Activated naive CD8-positive, alpha-beta T cell treated with anti-CD3 and anti-CD28 coated beads, Interleukin-2, amount 50 U/mL, for 24 hours (primary cell): ENCODE results near the gene CASQ1.

Experiments used
- ATAC-seq: fragments of 150-1000 bp; cut with Tn5 transposase; one replicate; pipeline ENCODE4 v1.10.0; 2021
- DNase-seq: peaks from one replicate; pipeline ENCODE4 v3.0.0; 2021
- H3K27ac Mint-ChIP-seq: one replicate; pipeline ENCODE4 v1.8.0; 2021; ENCODE audit warnings: mild to moderate bottlenecking, mixed read lengths
- H3K27me3 Mint-ChIP-seq: one replicate; pipeline ENCODE4 v1.8.0; 2021; ENCODE audit warnings: mixed read lengths
- H3K36me3 Mint-ChIP-seq: one replicate; pipeline ENCODE4 v1.8.0; 2021; ENCODE audit warnings: low read depth, mixed read lengths
- H3K4me1 Mint-ChIP-seq: one replicate; pipeline ENCODE4 v1.8.0; 2021; ENCODE audit warnings: mixed read lengths
- H3K4me3 Mint-ChIP-seq: one replicate; pipeline ENCODE4 v1.8.0; 2021; ENCODE audit warnings: mild to moderate bottlenecking, moderate library complexity, mixed read lengths
- H3K9me3 Mint-ChIP-seq: one replicate; pipeline ENCODE4 v1.8.0; 2021; ENCODE audit warnings: mixed read lengths

Gene CASQ1

GRCh38 chr1:160179336-160179735 lies 11.0 kb upstream of the CASQ1 start:
- no peaks in the 10 kb centered on the region for H3K36me3 Mint-ChIP-seq
- DNase-seq (no peak), ATAC-seq (no peak)
- H3K4me3 Mint-ChIP-seq: no peak overlapping the region
- H3K4me1 Mint-ChIP-seq: peaks cover 7% of the 10 kb centered on the region
- H3K9me3 Mint-ChIP-seq: no peaks in the 10 kb centered on the region
- no peak overlapping the region for H3K27ac Mint-ChIP-seq
- H3K27me3 Mint-ChIP-seq: peaks cover 14% of the 10 kb centered on the region

GRCh38 chr1:160186246-160186645 lies 4.1 kb upstream of the CASQ1 start:
- no peak for DNase-seq

DNA sequence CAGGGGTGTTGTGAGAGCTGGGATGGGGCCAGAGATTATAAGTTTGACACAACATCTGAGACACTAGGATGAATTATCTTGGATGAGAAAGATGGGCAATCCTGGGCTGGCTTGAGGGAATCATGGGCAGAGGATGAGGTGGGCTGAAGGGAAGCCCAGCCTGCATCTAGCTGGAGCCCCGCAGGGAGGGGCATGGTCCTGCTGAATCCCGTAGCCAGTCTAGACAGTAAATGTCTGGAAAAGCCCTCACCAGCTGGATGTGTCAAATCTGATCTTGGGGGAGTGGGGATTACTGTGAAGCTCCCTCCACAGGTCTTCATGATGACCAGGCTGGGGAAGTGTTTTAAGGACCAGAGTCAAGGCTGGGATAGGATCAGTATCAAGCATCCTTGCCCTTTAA lies 3.6 kb upstream of the CASQ1 start:
- H3K9me3 Mint-ChIP-seq: no peaks in the 10 kb centered on the region
- H3K27me3 Mint-ChIP-seq: peaks cover 5% of the 10 kb centered on the region
- DNase-seq: no peak
- H3K4me1 Mint-ChIP-seq: no peaks in the 10 kb centered on the region
- no peak overlapping the region for H3K27ac Mint-ChIP-seq
- no peak overlapping the region for H3K4me3 Mint-ChIP-seq
- no peaks in the 10 kb centered on the region for H3K36me3 Mint-ChIP-seq
- no peak for ATAC-seq

More at GRCh38 chr1:160186246-160186645, 4.1 kb upstream of the CASQ1 start:
- Mint-ChIP-seq H3K36me3 (no peaks in the 10 kb centered on the region), H3K4me3 (no peak overlapping the region), H3K4me1 (no peaks in the 10 kb centered on the region), H3K27me3 (peaks cover 5% of the 10 kb centered on the region), H3K9me3 (no peaks in the 10 kb centered on the region), H3K27ac (no peak overlapping the region)
- no peak for ATAC-seq

DNA sequence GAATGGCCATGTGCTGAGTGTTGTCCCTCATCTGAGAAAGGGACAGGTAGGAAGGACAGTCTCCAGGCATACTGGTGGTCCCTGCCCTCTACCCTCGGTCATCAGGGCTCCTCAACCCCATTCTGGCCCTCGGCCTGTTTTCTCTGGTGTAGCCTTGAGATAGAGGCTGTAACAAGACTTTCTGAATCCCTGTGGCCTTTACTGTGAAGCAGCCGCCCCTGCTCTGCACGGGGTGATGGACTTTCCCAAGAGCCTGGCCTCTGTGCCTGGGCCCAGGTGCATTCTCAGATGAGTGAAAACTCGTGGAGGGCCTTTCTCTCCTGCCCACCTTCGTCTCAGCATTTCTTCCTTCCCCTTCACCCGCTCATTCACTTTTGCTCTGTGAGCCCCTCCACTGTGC lies 3.0 kb upstream of the CASQ1 start:
- Mint-ChIP-seq H3K27me3 (peaks cover 5% of the 10 kb centered on the region), H3K36me3 (no peaks in the 10 kb centered on the region), H3K4me1 (no peaks in the 10 kb centered on the region), H3K27ac (no peak overlapping the region), H3K4me3 (no peak overlapping the region), H3K9me3 (no peaks in the 10 kb centered on the region)
- ATAC-seq: no peak
- DNase-seq: no peak

- Mint-ChIP-seq H3K4me3 (no peak overlapping the region), H3K9me3 (no peaks in the 10 kb centered on the region), H3K4me1 (no peaks in the 10 kb centered on the region), H3K27me3 (peaks cover 5% of the 10 kb centered on the region), H3K36me3 (no peaks in the 10 kb centered on the region), H3K27ac (no peak overlapping the region)
- DNase-seq (no peak), ATAC-seq (no peak)
Measured at GRCh38 chr1:160188341-160188740, 2.0 kb upstream of the CASQ1 start.

- no peaks in the 10 kb centered on the region for H3K36me3 Mint-ChIP-seq
- H3K4me1 Mint-ChIP-seq: no peaks in the 10 kb centered on the region
- H3K27me3 Mint-ChIP-seq: no peaks in the 10 kb centered on the region
- no peak for DNase-seq
- no peaks in the 10 kb centered on the region for H3K9me3 Mint-ChIP-seq
- H3K27ac Mint-ChIP-seq: no peak overlapping the region
- ATAC-seq: no peak
- no peak overlapping the region for H3K4me3 Mint-ChIP-seq
Measured at GRCh38 chr1:160191756-160192155, 1.4 kb downstream of the CASQ1 start.

DNA sequence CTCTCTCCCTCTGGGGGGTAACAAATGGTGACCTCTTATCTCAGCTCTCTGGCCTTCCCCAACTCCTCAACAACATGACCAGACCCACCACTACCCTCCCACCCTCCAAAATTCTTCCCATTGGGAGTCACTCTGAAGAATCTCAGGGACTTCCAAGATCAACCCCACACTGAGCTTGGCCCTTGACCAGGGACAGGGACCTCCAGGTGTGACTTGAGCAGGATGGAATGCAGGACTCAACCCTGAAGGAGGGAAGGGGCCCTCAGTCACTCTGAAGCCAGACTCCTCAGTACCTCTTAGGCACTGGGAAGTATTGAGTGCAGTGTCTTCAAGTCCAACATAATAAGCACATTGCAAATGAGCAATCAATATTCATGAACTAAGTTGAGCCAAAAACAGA lies 1.9 kb downstream of the CASQ1 start:
- H3K9me3 Mint-ChIP-seq: no peaks in the 10 kb centered on the region
- H3K36me3 Mint-ChIP-seq: no peaks in the 10 kb centered on the region
- no peaks in the 10 kb centered on the region for H3K4me1 Mint-ChIP-seq
- ATAC-seq (no peak), DNase-seq (no peak)
- H3K4me3 Mint-ChIP-seq: no peak overlapping the region
- H3K27ac Mint-ChIP-seq: no peak overlapping the region
- H3K27me3 Mint-ChIP-seq: no peaks in the 10 kb centered on the region

DNA sequence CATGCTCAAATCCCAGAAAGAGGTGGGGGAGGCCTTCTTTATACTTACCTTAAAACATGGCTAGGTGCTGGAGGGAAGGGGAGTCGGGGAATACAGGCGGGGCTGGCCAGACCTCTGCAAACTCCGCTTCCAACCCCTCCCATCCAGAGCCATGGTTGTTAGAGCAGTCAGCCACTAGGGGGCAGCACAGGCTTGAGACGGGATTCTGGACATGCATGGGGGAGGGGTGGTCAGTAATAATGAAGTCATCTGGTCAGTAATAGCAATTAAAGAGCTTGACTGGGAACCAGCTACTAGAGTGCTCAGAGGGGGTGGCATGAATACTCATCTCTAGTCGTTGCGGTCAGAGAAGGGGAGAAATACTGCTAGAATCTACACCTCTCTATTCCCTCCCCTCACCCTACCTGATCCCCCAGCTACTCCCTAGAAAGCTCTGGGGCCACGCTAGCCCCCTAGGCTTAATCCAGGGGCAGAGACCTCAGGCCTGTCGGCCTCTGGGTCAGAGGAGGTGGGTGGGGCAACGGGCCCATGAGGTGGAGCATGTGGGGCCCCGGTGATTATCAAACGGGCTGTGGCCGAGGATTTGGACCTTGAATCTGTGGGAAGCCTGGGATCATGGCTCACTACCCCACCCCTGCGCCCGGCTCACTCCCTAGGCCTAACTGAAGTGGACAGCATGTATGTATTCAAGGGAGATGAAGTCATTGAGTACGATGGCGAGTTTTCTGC lies 2.9 kb downstream of the CASQ1 start:
- H3K27ac Mint-ChIP-seq: no peak overlapping the region
- peak; percentile 87 for DNase-seq
- H3K36me3 Mint-ChIP-seq: no peaks in the 10 kb centered on the region
- no peak overlapping the region for H3K4me3 Mint-ChIP-seq
- ATAC-seq: peak; percentile 65
- H3K27me3 Mint-ChIP-seq: no peaks in the 10 kb centered on the region
- no peaks in the 10 kb centered on the region for H3K9me3 Mint-ChIP-seq
- no peaks in the 10 kb centered on the region for H3K4me1 Mint-ChIP-seq

GRCh38 chr1:160193832-160194736 lies 3.7 kb downstream of the CASQ1 start:
- H3K4me3 Mint-ChIP-seq: no peak overlapping the region
- H3K4me1 Mint-ChIP-seq: no peaks in the 10 kb centered on the region
- H3K9me3 Mint-ChIP-seq: no peaks in the 10 kb centered on the region
- no peaks in the 10 kb centered on the region for H3K27me3 Mint-ChIP-seq
- H3K27ac Mint-ChIP-seq: no peak overlapping the region
- no peak for DNase-seq
- no peak for ATAC-seq
- H3K36me3 Mint-ChIP-seq: no peaks in the 10 kb centered on the region

DNA sequence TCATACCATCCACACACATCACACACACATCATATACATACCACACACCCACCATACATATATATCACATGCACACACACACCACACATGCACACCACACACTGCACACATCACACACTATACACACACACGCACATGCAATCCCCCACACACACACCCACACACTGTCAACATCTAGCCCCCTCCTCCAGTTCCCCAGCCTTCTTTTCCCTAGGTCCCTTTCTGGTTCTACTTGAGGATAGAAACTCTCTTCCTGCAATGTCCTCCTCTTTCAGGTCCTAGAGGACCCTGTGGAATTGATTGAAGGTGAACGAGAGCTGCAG lies 4.3 kb downstream of the CASQ1 start:
- H3K9me3 Mint-ChIP-seq: no peaks in the 10 kb centered on the region
- DNase-seq (no peak), ATAC-seq (no peak)
- H3K27me3 Mint-ChIP-seq: no peaks in the 10 kb centered on the region
- H3K27ac Mint-ChIP-seq: no peak overlapping the region
- no peaks in the 10 kb centered on the region for H3K36me3 Mint-ChIP-seq
- no peak overlapping the region for H3K4me3 Mint-ChIP-seq
- H3K4me1 Mint-ChIP-seq: no peaks in the 10 kb centered on the region

GRCh38 chr1:160196143-160196542 lies 5.8 kb downstream of the CASQ1 start:
- H3K4me1 Mint-ChIP-seq: no peaks in the 10 kb centered on the region
- DNase-seq (no peak), ATAC-seq (no peak)
- no peaks in the 10 kb centered on the region for H3K27me3 Mint-ChIP-seq
- H3K9me3 Mint-ChIP-seq: no peaks in the 10 kb centered on the region
- H3K27ac Mint-ChIP-seq: no peak overlapping the region
- no peaks in the 10 kb centered on the region for H3K36me3 Mint-ChIP-seq
- H3K4me3 Mint-ChIP-seq: no peak overlapping the region

DNA sequence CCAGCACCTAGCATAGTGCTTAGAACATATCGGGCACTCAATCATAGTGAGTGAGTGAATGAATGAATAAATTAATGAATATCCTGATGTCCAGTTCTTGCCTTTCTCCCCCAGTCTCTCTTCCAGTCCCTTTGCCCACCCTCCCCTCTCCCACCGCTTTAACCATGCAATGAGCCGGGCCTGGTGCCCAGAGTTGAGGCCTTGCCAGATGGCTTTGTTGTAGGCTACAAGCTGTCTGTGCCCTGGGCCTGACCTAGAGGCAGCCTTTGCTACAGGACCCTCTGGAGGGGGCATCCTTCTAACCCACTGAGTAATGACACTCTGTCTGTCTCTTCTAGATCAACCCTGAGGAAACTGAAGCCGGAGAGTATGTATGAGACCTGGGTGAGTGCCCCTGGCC lies 6.9 kb downstream of the CASQ1 start:
- H3K36me3 Mint-ChIP-seq: no peaks in the 10 kb centered on the region
- H3K27me3 Mint-ChIP-seq: no peaks in the 10 kb centered on the region

GRCh38 chr1:160200786-160201185 lies 10.4 kb downstream of the CASQ1 start:
- no peaks in the 10 kb centered on the region for H3K27me3 Mint-ChIP-seq
- H3K4me3 Mint-ChIP-seq: no peak overlapping the region
- no peaks in the 10 kb centered on the region for H3K9me3 Mint-ChIP-seq
- H3K27ac Mint-ChIP-seq: no peak overlapping the region
- H3K36me3 Mint-ChIP-seq: no peaks in the 10 kb centered on the region
- ATAC-seq (no peak), DNase-seq (no peak)
- peaks cover 11% of the 10 kb centered on the region for H3K4me1 Mint-ChIP-seq

More for the DNA sequence above, 6.9 kb downstream of the CASQ1 start:
- Mint-ChIP-seq H3K27ac (no peak overlapping the region), H3K9me3 (no peaks in the 10 kb centered on the region), H3K4me3 (no peak overlapping the region), H3K4me1 (no peaks in the 10 kb centered on the region)
- DNase-seq (no peak), ATAC-seq (no peak)

- Mint-ChIP-seq H3K9me3 (no peaks in the 10 kb centered on the region), H3K4me1 (peaks cover 40% of the 10 kb centered on the region), H3K4me3 (peak overlapping the region; percentile 83), H3K27me3 (no peaks in the 10 kb centered on the region), H3K27ac (peak overlapping the region; percentile 78), H3K36me3 (peaks cover 13% of the 10 kb centered on the region)
- ATAC-seq (peak; percentile 41), DNase-seq (peak; percentile 33)
Measured at GRCh38 chr1:160204526-160205241, 14.3 kb downstream of the CASQ1 start.
